Measurements from ENCODE around the gene CSPG4. TPM values are rescaled to one million over a fixed set of nuclear protein-coding genes. Genes with fewer than 3 reads are reported as not detected.
"Not testable (repeated sequence)": the region's sequence is repeated elsewhere in the genome, so short reads cannot be mapped to it uniquely, and the experiment has no call there.

CSPG4 gene
- total and polyA plus RNA-seq, 8 donors: 0.35 to 3.1 (median 1.0) TPM

DNA sequence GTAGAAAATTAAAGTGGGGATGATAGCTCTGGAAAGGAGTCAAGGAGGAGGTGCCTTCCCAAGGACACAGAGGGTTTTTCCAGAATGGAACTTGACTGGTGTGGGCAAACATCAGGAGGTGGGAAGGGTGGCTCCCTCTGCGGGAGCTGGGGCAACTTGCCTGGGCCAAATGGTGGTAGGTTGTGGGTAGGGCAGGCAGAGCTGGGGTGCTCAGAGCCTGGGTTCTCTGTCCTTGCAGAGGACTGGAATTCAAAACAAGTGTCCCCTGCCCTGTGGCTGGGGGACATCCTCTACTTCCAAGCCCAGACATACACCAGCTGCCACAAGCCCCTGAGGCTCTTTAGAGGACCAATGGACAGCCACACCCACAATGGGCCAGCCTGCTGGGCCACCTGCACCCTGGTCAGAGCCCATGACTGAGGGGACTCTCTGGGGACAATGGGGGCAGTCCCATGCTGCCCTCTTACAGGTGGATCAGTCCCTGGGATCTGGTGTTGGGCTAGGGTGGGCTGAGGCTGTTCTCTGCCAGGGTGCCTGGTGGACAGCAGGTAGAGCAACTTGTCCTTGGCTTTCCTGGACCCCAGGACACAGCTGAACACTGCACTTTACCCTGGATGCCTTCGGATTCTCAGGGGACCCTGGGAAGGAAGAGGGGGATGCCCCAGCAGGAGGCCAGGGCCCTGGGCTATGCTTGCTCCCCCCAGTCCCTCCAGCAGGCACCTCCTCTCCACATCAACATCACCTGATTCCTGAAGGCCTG lies 38.6 kb upstream of the CSPG4 start:
- no peaks in the 10 kb centered on the region for H3K9me3 ChIP-seq
- H3K4me3 ChIP-seq: no peak overlapping the region
- FAIRE-seq: no peak
- 46 to 61% methylated on average over 2 of the region's 2 CpGs for WGBS, 2 donors
- intact Hi-C loops (cut with DNase I): no loop called here
- DNase-seq: no peak
- no peaks in the 10 kb centered on the region for H3K4me1 ChIP-seq
- H3K36me3 ChIP-seq: no peaks in the 10 kb centered on the region
- H3K27me3 ChIP-seq: no peaks in the 10 kb centered on the region
- H3K27ac ChIP-seq: no peak overlapping the region
- TF ChIP-seq, protein P1, sequence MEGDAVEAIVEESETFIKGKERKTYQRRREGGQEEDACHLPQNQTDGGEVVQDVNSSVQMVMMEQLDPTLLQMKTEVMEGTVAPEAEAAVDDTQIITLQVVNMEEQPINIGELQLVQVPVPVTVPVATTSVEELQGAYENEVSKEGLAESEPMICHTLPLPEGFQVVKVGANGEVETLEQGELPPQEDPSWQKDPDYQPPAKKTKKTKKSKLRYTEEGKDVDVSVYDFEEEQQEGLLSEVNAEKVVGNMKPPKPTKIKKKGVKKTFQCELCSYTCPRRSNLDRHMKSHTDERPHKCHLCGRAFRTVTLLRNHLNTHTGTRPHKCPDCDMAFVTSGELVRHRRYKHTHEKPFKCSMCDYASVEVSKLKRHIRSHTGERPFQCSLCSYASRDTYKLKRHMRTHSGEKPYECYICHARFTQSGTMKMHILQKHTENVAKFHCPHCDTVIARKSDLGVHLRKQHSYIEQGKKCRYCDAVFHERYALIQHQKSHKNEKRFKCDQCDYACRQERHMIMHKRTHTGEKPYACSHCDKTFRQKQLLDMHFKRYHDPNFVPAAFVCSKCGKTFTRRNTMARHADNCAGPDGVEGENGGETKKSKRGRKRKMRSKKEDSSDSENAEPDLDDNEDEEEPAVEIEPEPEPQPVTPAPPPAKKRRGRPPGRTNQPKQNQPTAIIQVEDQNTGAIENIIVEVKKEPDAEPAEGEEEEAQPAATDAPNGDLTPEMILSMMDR (IDR thresholded peaks at IDR 0.05): no peak
- ATAC-seq: no peak

DNA sequence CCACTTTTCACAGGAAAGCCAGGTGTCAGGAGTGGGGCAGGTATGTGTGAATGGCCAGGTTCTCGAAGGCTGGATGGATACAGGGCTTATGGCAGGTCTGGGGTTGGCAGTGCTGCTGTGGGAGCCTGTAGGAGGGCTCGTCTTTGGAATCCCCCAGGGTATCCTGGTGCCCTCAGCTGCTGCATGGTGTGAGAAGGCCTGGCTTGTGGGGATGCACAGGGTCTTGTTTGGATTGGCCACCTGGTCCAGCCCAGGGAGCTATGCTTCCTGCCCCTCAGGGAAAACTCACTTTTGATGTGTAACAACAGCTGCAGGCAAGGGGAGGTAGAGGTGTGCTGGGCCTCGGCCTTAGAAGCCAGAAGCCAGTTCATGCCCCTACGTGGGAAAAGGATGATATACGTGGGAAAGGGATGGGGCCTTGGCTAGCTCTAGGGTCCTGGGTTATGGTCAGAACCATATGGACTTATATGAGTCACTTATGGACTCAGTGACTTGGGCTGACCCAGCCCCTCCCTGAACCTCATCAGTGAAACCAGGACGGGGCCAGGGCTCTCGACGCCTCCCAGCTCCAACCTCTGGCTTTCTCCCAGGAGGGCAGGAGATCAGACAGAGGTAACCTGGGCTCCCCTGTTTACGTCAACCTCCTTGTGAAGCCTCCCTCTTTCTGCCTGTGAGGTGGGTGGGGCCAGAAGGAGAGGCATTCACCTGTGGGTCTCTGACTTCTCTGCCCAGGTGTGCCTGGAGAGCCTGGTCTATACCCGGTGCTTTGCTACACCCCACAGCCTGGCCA lies 37.8 kb upstream of the CSPG4 start:
- ATAC-seq: no peak
- intact Hi-C loops (cut with DNase I): no loop called here
- DNase-seq: no peak

DNA sequence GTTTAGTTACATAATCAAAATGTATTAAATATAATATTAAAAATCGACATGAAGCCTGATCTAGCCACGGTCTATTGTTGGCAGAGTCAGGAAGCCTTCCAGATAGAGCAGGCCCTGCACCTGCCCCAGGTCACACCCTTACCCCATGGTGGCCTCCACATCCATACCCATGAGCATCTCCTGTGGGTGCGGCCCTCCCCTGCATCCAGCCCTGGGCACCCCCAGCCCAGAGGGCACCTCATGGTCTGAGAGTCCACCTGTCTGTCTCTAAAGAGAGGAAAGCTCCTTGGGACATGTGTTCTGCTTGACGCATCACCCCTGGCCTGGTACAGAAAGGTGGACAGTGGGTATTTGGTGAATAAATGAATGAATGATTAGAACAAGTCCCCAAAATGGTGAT lies 37.2 kb upstream of the CSPG4 start:
- FAIRE-seq (no peak), ATAC-seq (no peak), DNase-seq (no peak)
- no peak overlapping the region for H3K4me3 ChIP-seq
- intact Hi-C loops (cut with DNase I): no loop called here
- no peaks in the 10 kb centered on the region for H3K27me3 ChIP-seq
- H3K9me3 ChIP-seq: no peaks in the 10 kb centered on the region
- TF ChIP-seq, protein P1 (IDR thresholded peaks at IDR 0.05): no peak
- 76 to 79% methylated on average over 4 of the region's 4 CpGs for WGBS, 2 donors
- H3K36me3 ChIP-seq: no peaks in the 10 kb centered on the region
- H3K27ac ChIP-seq: no peak overlapping the region
- no peaks in the 10 kb centered on the region for H3K4me1 ChIP-seq

More for the DNA sequence above, 37.8 kb upstream of the CSPG4 start:
- WGBS, 2 donors: 82 to 87% methylated on average over 10 of the region's 10 CpGs
- H3K27me3 ChIP-seq: no peaks in the 10 kb centered on the region
- TF ChIP-seq, protein P1 (IDR thresholded peaks at IDR 0.05): no peak
- no peaks in the 10 kb centered on the region for H3K36me3 ChIP-seq
- H3K4me1 ChIP-seq: no peaks in the 10 kb centered on the region
- no peaks in the 10 kb centered on the region for H3K9me3 ChIP-seq
- no peak overlapping the region for H3K27ac ChIP-seq
- no peak for FAIRE-seq
- H3K4me3 ChIP-seq: no peak overlapping the region

DNA sequence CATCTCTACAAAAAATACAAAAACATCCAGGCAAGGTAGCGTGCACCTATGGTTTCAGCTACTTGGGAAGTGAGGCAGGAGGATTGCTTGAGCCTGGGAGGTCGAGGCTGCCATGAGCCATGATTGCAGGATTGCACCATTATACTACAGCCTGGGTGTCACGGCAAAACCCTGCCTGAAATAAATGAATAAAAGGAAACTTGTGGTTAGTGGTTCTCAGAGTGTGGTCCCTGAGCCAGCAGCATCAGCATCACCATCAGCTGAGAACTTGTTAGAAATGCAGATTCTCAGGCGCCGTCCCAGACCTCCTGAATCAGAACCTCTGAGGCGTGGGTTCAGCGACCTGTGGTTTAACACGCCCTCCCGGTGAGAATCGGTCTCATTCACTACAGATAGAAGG lies 36.2 kb upstream of the CSPG4 start:
- H3K4me3 ChIP-seq; H3K36me3 ChIP-seq; FAIRE-seq; H3K9me3 ChIP-seq; ATAC-seq; intact Hi-C loops (cut with DNase I); H3K27me3 ChIP-seq; DNase-seq; H3K27ac ChIP-seq; H3K4me1 ChIP-seq: not testable (repeated sequence)
- WGBS, 2 donors: 75 to 85% methylated on average over 5 to 8 of the region's 10 CpGs

DNA sequence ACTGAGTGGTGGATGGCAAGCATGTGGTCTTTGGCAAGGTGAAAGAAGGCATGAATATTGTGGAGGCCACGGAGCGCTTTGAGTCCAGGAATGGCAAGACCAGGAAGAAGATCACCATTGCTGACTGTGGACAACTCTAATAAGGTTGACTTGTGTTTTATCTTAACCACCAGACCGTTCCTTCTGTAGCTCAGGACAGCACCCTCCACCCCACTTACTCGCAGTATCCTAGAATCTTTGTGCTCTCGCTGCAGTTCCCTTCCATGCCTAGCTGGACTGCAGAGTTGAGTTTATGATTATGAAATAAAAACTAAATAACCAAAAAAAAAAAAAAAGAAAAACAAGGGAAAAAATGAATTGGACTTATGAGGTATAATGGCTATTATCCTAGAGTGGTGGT lies 34.5 kb upstream of the CSPG4 start:
- FAIRE-seq; H3K4me1 ChIP-seq; H3K36me3 ChIP-seq; ATAC-seq; H3K27me3 ChIP-seq; DNase-seq; H3K9me3 ChIP-seq; intact Hi-C loops (cut with DNase I); H3K27ac ChIP-seq; H3K4me3 ChIP-seq: not testable (repeated sequence)
- WGBS, 2 donors: 89 to 91% methylated on average over 5 of the region's 5 CpGs

DNA sequence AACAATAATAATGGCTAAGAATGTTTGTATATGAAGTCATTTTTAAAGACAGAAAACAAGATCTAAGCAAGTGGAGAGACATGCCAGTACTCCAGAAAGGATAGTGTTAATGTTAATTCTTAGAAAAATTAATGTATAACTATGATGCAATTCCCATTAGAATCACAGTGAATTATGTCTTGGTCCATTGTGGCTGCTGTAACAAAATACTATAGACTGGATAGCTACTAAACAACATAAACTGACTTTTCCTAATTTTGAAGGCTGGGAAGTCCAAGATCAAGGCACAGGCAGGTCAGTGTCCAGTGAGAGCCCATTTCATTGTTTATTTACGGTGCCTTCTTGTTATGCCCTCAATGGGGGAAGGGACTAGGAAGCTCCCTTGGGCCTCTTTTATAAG lies 32.7 kb upstream of the CSPG4 start:
- H3K36me3 ChIP-seq: no peaks in the 10 kb centered on the region
- no peaks in the 10 kb centered on the region for H3K9me3 ChIP-seq
- ATAC-seq (no peak), FAIRE-seq (no peak), DNase-seq (no peak)
- no peaks in the 10 kb centered on the region for H3K27me3 ChIP-seq
- 71 to 93% methylated on average over 1 of the region's 1 CpG for WGBS, 2 donors
- no peak overlapping the region for H3K4me3 ChIP-seq
- H3K27ac ChIP-seq: no peak overlapping the region
- H3K4me1 ChIP-seq: no peaks in the 10 kb centered on the region
- intact Hi-C loops (cut with DNase I): no loop called here
- TF ChIP-seq, protein P1 (IDR thresholded peaks at IDR 0.05): no peak

DNA sequence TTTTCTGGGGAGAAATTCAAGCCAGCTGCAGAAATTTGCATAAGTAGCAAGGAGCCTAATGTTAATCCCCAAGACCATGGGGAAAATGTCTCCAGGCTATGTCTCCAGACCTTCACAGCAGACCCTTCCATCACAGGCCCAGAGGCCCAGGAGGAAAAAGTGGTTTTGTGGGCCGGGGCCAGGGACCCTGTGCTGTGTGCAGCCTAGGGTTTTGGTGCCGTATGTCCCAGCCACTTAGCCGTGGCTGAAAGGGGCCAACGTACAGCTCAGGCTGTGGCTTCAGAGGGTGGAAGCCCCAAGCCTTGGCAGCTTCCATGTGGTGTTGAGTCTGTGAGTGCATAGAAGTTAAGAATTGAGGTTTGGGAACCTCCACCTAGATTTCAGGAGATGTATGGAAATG lies 29.7 kb upstream of the CSPG4 start:
- H3K4me3 ChIP-seq; H3K27ac ChIP-seq; H3K27me3 ChIP-seq; intact Hi-C loops (cut with DNase I); H3K4me1 ChIP-seq; H3K36me3 ChIP-seq; ATAC-seq; DNase-seq; H3K9me3 ChIP-seq; FAIRE-seq: not testable (repeated sequence)
- WGBS, 2 donors: 83 to 87% methylated on average over 4 of the region's 4 CpGs
